Keratinocyte (primary cell): ENCODE measurements around the gene PLCXD1.

Experiments used
- EZH2 ChIP-seq: IDR thresholded peaks from one replicate; pipeline ENCODE4 v1.6.1; 2012; ENCODE audit warnings: inconsistent platforms, mild to moderate bottlenecking, low read length, moderate library complexity
- TF ChIP-seq, protein P1 (sequence below), 3 experiments: IDR thresholded peaks in 1 of 3; conservative IDR thresholded peaks in 1 of 3; optimal IDR thresholded peaks in 1 of 3; 2 replicates in 2 of 3; 3 replicates in 1 of 3; pipeline versions ENCODE3 to v1.5.1; 2011; ENCODE audit warnings: low read length in 3 of 3, mild to moderate bottlenecking in 3 of 3, moderate library complexity in 2 of 3, control low read depth in 1 of 3, inconsistent platforms in 1 of 3; ENCODE audit not compliant: insufficient read depth in 2 of 3; ENCODE audit errors: extremely low read depth in 1 of 3

DNA sequence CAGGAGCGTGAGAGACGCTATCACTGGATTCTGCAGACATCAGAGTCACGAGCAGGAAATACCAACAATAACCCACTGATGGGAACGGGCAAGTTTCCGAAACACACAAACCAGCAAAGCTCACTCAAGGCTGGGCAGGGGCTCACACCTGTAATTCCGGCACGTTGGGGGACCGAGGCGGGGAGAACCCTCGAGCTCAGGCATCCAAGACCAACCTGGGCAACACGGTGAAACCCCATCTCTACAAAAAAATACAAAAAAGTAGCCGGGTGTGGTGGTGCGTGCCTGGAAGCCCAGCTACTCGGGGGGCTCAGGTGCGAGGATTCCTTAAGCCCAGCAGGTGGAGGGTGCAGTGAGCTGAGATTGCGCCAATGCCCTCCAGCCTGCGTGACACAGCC lies 54.6 kb downstream of the PLCXD1 start:
- TF ChIP-seq EZH2, result no peak
- TF ChIP-seq, protein P1, sequence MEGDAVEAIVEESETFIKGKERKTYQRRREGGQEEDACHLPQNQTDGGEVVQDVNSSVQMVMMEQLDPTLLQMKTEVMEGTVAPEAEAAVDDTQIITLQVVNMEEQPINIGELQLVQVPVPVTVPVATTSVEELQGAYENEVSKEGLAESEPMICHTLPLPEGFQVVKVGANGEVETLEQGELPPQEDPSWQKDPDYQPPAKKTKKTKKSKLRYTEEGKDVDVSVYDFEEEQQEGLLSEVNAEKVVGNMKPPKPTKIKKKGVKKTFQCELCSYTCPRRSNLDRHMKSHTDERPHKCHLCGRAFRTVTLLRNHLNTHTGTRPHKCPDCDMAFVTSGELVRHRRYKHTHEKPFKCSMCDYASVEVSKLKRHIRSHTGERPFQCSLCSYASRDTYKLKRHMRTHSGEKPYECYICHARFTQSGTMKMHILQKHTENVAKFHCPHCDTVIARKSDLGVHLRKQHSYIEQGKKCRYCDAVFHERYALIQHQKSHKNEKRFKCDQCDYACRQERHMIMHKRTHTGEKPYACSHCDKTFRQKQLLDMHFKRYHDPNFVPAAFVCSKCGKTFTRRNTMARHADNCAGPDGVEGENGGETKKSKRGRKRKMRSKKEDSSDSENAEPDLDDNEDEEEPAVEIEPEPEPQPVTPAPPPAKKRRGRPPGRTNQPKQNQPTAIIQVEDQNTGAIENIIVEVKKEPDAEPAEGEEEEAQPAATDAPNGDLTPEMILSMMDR (optimal IDR thresholded peaks at IDR 0.05 in 1 of 3, IDR thresholded peaks at IDR 0.05 in 1 of 3, conservative IDR thresholded peaks at IDR 0.05 in 1 of 3; ENCODE audit: extremely low read depth in 1 of 3, insufficient read depth in 2 of 3, low read length in 3 of 3), result no peak
